LNCaP clone FGC (cell line): Measurements from ENCODE around the gene CFH.
A peak's percentile ranks its signal among the peaks of the same experiment; 100 is the strongest.
"Not testable (repeated sequence)": the region's sequence is repeated elsewhere in the genome, so short reads cannot be mapped to it uniquely, and the experiment has no call there.

ENCODE experiments used
- DNase-seq: peaks from one replicate; pipeline ENCODE4 v3.0.0-alpha.2; 2011; ENCODE audit warnings: low read depth
- H3K4me3 ChIP-seq: 2 replicates; pipeline ENCODE4 v1.5.1; 2011; ENCODE audit warnings: mild to moderate bottlenecking, low read depth, low read length, control low read depth
- CTCF ChIP-seq: IDR thresholded peaks from 2 replicates; pipeline ENCODE4 v1.5.1; 2012; ENCODE audit warnings: mild to moderate bottlenecking; ENCODE audit not compliant: control insufficient read depth, insufficient read depth; ENCODE audit errors: extremely low read depth

The CFH gene

GRCh38 chr1:196698993-196699392 lies 47.1 kb downstream of the CFH start:
- no peak overlapping the region for H3K4me3 ChIP-seq
- DNase-seq, result no peak
- no peak for TF ChIP-seq CTCF

DNA sequence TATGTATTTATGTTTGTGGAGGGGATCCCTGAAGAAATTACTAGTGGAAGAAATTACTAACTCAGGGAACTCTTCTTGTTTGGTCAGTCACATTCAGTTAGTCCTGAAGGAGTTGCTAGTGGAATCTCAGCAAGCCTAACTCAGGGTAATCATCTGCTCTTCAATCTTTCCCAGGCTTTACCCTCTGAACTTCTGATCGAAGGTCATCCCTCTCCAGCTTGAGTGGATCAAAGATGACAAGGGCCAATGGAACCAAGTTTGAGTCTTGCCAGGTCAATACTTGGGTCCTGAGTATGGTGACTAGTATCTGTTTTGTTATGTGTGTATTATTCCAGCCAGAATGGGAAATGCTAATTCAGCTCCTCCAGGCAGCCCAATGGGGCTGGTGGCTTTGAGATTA lies 49.3 kb downstream of the CFH start:
- no peak overlapping the region for H3K4me3 ChIP-seq
- TF ChIP-seq CTCF, result no peak
- DNase-seq, result no peak

DNA sequence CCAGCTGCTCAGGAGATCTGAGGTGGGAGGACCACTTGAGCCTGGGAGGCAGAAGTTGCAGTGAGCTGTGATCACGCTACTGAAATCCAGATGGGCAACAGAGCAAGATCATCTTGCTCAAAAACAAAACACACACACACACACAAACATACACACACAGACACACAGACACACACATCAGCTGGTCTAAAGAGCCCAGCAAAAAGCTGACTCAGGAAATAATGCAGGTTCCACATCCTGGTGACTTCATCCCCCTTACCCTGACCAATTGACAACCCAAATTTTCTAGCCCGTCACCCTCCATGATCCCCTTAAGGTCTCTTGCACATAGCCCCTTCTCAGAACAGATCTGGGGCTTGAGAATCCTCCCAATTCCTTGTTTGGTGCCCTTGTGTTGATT lies 58.0 kb downstream of the CFH start:
- not testable (repeated sequence) for H3K4me3 ChIP-seq, DNase-seq

- no peak overlapping the region for H3K4me3 ChIP-seq
- TF ChIP-seq CTCF, result no peak
- no peak for DNase-seq
Measured at GRCh38 chr1:196717868-196718267, 66.0 kb downstream of the CFH start.

DNA sequence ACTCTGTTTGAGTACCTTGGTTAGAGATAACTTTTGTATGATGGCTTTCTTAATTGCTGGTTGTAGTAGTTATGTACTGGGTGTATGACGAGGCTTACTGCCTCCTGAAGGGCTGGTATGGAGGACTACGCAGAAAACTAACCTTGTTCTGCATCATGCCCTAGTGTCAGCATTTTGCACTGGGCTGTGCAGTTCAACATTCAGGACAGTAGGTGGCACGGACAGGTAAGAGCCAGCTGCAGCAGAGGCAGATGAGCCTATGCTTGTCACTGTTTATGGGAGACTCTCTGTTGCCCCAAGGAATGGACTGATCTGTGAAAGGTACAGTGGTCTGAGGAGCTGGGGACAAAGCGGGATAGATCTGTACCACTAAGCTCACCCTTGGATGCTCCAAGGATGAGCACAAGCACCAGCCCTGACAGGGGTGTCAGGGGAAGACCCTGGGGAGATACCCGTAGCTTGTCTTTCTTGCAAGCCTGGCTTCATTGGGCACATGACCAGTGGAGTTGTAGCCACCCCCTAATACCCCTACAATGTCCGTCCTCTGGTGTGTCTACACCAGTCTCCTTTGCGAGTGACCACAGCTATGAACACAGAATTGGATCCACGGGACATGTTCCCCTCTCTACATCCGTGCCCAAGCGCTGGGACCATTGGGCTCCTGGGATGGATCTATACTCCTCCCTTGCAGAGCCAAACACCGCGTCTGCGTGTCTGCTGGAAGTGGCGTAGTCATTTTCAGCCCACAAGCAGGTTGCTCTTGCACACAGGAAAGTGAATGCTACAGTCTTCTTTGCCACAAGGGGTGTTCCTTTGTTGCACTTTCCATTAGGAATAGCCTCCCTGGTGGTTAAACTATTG lies 71.7 kb downstream of the CFH start:
- peak; percentile 100 for TF ChIP-seq CTCF
- DNase-seq, result peak; percentile 50
- H3K4me3 ChIP-seq, result no peak overlapping the region

- TF ChIP-seq CTCF, result peak; percentile 9; the same call in 1 of the 2 replicates
- no peak overlapping the region for H3K4me3 ChIP-seq
- no peak for DNase-seq
Measured at GRCh38 chr1:196732526-196732925, 80.7 kb downstream of the CFH start.

GRCh38 chr1:196733091-196733970 lies 81.5 kb downstream of the CFH start:
- DNase-seq, result no peak
- TF ChIP-seq CTCF, result no peak
- H3K4me3 ChIP-seq, result no peak overlapping the region
